Activated T-cell treated with anti-CD3 and anti-CD28 coated beads for 48 hours (primary cell): ENCODE data around the gene LMNA.
"Not testable (repeated sequence)": the region's sequence is repeated elsewhere in the genome, so short reads cannot be mapped to it uniquely, and the experiment has no call there.

Source experiments
- DNase-seq: peaks from one replicate; pipeline ENCODE4 v3.0.0-alpha.2; 2020; ENCODE audit warnings: low read depth

LMNA gene

GRCh38 chr1:156104861-156105832 lies 9.4 kb upstream of the LMNA start:
- DNase-seq, result no peak

GRCh38 chr1:156106624-156107488 lies 7.7 kb upstream of the LMNA start:
- DNase-seq, result no peak

GRCh38 chr1:156108057-156108456 lies 6.5 kb upstream of the LMNA start:
- DNase-seq, result no peak

GRCh38 chr1:156108664-156109241 lies 5.8 kb upstream of the LMNA start:
- DNase-seq, result no peak

- DNase-seq, result no peak
Observed at GRCh38 chr1:156110252-156110651, 4.3 kb upstream of the LMNA start.

- DNase-seq, result no peak
Observed at GRCh38 chr1:156111355-156111962, 3.1 kb upstream of the LMNA start.

- no peak for DNase-seq
Observed at GRCh38 chr1:156112276-156113137, 2.0 kb upstream of the LMNA start.

GRCh38 chr1:156113282-156113950 lies 1.1 kb upstream of the LMNA start:
- no peak for DNase-seq

GRCh38 chr1:156114919-156115513 lies 505 bp downstream of the LMNA start:
- DNase-seq, result no peak

GRCh38 chr1:156115514-156116374 lies 1.2 kb downstream of the LMNA start:
- DNase-seq, result no peak

GRCh38 chr1:156116731-156117130 lies 2.2 kb downstream of the LMNA start:
- not testable (repeated sequence) for DNase-seq

- no peak for DNase-seq
Observed at GRCh38 chr1:156117414-156118176, 3.1 kb downstream of the LMNA start.

GRCh38 chr1:156118177-156118868 lies 3.8 kb downstream of the LMNA start:
- no peak for DNase-seq

- DNase-seq, result no peak
Observed at GRCh38 chr1:156119503-156120209, 5.1 kb downstream of the LMNA start.

- DNase-seq, result no peak
Observed at GRCh38 chr1:156120318-156120717, 5.8 kb downstream of the LMNA start.

GRCh38 chr1:156121005-156121404 lies 6.5 kb downstream of the LMNA start:
- DNase-seq, result not testable (repeated sequence)

- DNase-seq, result no peak
Observed at GRCh38 chr1:156121457-156121856, 6.9 kb downstream of the LMNA start.
